Measurements from ENCODE around the gene PPP2R2D.
"Not testable (repeated sequence)": the region's sequence is repeated elsewhere in the genome, so short reads cannot be mapped to it uniquely, and the experiment has no call there.

PPP2R2D gene

GRCh38 chr10:131977323-131978096 lies 76.7 kb downstream of the PPP2R2D start:
- no peak for DNase-seq (ENCODE audit: low read depth)

GRCh38 chr10:131978366-131978765 lies 77.6 kb downstream of the PPP2R2D start:
- no peak for DNase-seq (ENCODE audit: low read depth)

DNA sequence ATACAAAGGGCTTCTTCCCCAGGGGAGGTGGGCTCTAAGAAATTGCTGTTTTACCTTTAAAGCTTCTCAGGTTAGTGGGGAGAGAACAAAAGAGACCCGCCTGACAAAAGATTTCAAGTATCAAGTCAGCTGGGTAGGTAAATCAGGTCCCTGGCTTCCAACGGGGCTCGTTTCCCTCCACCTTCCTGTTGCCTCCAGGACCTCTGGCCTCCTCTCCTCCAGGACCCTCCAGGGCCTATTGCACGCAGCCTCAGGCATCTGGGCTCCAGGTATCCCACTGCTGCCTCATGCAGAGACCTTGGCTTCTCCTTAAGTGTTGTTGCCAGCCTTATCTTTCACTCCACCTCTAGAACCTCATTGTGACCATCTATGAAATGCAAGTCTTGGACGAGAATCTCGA lies 78.0 kb downstream of the PPP2R2D start:
- DNase-seq (ENCODE audit: low read depth): no peak

DNA sequence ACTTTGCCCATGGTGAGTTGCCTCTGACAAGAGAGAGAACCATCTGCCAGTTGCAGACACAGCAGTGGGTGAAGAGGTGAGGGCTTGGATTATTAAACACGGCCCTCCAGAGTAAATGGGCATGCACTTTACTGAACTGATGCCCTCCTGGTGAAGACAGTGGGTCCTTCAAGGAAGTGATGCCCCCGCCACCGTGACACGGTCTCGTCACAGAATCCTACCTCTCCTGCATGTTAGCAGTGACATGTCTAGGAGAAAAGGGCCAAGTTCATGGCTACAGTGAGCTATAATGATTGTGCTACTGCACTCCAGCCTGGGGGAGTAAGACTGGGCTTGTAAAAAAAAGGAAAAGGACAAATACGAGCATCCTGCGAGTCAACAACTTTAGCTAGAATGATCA lies 78.5 kb downstream of the PPP2R2D start:
- no peak for DNase-seq (ENCODE audit: low read depth)

DNA sequence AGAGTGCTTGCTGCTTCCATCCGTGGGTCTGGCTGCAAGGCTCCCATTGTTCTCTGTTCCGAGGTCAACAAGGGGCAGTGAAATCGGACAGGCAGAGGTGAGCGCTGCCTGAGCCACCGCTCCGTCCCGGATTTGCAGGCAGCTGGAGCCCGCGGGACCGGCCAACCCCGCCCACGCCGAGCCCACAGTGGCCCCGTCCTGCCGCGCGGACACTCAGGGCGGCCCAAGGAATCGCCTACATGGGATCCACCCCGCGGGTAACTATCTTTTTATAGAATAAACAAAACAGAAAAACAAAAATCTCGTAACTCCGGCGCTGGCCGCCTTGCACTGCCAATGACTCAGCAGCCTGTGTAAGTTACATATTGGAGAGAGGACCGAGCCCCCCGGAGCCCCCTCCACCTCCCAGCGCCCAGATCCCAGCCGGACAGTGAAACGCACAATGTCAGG lies 79.0 kb downstream of the PPP2R2D start:
- DNase-seq (ENCODE audit: low read depth): no peak

GRCh38 chr10:131980321-131980720 lies 79.5 kb downstream of the PPP2R2D start:
- no peak for DNase-seq (ENCODE audit: low read depth)

GRCh38 chr10:131980761-131981428 lies 80.1 kb downstream of the PPP2R2D start:
- DNase-seq (ENCODE audit: low read depth): no peak

DNA sequence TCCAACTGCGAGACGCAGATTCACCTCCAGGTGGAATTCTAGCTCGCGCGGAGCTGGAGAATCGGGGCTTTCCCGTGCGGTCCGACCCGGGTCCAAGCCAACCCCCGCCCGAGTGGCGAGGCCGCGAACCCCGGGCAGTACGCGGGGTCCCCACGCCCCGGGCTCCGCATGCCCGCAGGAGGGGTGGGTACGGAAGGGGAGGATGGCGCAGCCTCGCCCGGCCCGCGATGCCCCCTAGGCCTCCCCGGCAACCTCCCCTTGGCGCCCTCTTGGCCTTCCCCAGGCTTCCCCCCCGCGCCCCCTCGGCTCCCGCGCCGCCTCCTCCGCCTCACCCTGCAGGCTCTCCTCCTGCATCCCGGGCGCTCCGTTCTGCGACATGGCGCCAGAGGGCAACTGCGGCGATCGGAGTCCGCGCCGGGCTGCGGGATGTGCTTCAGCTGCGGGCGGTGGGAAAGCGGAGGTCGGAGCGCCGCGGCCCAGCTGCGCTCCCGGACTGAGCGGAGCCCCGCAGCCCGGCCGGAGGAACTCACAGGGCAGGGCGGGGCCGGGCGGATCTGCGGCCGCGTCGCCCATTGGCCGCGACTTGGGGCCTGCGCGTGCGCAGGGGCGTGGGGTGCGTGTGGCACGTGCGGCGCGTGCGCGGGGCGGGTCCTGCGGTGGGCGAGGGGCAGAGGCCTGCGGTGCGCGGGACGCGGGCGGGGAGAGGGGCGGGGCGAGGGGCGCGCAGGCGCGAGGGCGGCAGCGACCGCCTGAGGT lies 80.8 kb downstream of the PPP2R2D start, which contains the start of gene BNIP3:
Gene BNIP3, minus strand, starts transcription at position 495 of the 756 bp plus-strand sequence. Its CDS starts 117 bp downstream, at position 378.
- DNase-seq (ENCODE audit: low read depth): peak; percentile 94

DNA sequence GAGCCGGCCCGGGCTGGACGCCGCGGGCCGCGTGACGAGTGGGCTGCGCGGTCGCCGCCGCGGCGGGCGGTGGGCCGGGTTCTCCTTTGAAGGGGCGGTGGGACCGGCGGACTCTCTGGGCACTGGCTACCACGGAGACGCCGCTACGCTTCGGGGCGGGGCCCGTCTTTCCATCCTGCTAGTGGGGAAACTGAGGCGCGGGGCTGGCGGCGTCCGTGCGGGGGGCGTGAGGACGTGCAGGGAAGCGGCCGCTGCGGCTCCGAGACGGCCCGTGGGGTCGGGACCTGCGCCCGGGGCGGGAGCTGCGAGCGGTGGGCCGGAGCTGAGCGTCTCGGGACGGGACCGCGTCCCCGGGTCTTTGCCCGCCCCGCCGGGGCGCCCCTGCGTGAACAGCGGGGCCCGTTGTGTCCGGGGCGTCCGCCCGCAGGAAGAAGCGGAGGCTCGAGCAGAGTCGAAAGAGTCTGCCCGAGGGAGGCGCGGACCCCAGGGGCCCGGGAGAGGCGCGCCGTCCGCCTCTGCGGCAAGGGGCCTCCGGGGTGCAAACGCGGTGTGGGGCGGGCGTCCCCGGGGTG lies 81.5 kb downstream of the PPP2R2D start:
- DNase-seq (ENCODE audit: low read depth): no peak

DNA sequence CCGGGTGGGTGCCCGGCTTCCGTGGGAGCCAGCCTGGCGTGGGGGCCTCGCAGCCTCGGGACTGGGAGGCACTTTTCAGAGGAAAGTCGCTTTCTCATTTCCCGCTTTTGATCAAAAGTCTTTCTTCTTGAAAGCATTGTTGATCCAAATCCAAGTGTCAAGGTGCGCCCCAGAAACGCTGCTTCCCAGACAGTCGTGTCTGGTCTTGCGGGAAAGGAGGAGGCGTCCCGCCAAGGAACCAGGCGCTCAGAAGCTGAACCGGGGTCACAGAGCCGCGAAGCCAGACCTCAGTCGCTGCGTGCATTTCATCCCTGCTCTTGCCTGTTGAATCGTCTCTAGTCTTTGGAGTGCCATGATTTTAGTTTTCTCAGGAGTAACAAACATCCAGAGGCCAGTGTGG lies 82.0 kb downstream of the PPP2R2D start:
- DNase-seq (ENCODE audit: low read depth): no peak

GRCh38 chr10:131983780-131984179 lies 83.0 kb downstream of the PPP2R2D start:
- DNase-seq (ENCODE audit: low read depth): no peak

- not testable (repeated sequence) for DNase-seq (ENCODE audit: low read depth)
Measured at GRCh38 chr10:131986851-131987250, 86.0 kb downstream of the PPP2R2D start.

GRCh38 chr10:131987301-131987700 lies 86.5 kb downstream of the PPP2R2D start:
- DNase-seq (ENCODE audit: low read depth): not testable (repeated sequence)

- not testable (repeated sequence) for DNase-seq (ENCODE audit: low read depth)
Measured at GRCh38 chr10:131987786-131988185, 87.0 kb downstream of the PPP2R2D start.

DNA sequence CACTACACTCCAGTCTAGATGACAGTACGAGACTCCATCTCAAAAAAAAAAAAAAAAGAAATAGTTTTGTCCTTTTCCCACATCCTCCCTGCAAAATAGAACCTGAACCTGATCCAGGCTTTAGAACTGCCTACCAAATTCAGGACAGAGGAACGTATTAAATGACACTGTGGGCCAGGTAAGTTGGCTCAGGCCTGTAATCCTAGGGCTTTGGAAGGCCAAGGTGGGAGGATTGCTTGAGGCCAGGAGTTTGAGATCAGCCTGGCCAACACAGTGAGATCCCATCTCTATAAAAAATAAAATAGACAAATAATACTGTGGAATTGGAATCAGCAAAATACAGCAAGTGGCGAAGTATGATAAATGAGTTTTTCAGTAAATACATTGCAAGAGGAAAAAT lies 90.9 kb downstream of the PPP2R2D start:
- no peak for DNase-seq (ENCODE audit: low read depth)

DNA sequence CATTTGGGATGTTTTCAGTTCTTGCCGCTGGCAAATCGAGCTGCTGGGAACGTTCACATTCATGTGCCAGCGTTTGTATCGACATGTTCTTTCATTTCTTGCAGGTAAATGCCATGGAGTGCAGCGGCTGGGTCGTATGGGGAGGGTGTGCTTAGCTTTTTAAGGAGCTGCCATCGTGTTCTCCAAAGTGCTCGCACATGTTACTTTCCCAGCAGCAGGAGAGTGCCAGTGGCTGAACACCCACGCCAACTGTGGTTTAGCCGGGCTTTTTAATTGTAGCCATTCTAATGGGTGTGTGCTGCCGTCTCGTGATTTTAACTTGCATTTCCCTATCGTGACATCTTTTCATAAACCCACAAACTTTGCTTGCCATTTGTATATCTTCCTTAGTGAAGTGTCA lies 92.5 kb downstream of the PPP2R2D start:
- DNase-seq (ENCODE audit: low read depth): no peak

GRCh38 chr10:131994435-131994834 lies 93.6 kb downstream of the PPP2R2D start:
- no peak for DNase-seq (ENCODE audit: low read depth)

- DNase-seq (ENCODE audit: low read depth): no peak
Measured at GRCh38 chr10:131996466-131997365, 95.9 kb downstream of the PPP2R2D start.

GRCh38 chr10:131997366-131998049 lies 96.7 kb downstream of the PPP2R2D start:
- DNase-seq (ENCODE audit: low read depth): no peak

GRCh38 chr10:131998050-131998844 lies 97.4 kb downstream of the PPP2R2D start:
- no peak for DNase-seq (ENCODE audit: low read depth)
